ENCODE data around the gene C2orf80.
"Not testable (repeated sequence)": the region's sequence is repeated elsewhere in the genome, so short reads cannot be mapped to it uniquely, and the experiment has no call there.

The C2orf80 gene

DNA sequence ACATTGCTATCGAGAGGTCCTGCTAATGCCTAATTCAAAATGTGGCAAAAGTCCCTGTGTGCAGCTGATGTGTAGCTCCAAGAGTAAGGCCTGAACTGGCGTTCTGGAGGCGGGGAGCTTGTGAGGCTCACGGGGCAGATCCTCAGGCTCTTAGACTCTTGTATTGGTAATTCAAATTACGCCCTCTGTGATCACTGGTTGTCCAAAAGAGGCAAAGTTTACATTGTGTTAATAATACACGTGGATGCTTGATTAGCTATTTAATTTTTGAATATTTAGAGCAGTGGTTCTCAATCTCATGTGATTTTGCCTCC is 14.0 kb downstream of the C2orf80 start:
- DNase-seq: no peak

DNA sequence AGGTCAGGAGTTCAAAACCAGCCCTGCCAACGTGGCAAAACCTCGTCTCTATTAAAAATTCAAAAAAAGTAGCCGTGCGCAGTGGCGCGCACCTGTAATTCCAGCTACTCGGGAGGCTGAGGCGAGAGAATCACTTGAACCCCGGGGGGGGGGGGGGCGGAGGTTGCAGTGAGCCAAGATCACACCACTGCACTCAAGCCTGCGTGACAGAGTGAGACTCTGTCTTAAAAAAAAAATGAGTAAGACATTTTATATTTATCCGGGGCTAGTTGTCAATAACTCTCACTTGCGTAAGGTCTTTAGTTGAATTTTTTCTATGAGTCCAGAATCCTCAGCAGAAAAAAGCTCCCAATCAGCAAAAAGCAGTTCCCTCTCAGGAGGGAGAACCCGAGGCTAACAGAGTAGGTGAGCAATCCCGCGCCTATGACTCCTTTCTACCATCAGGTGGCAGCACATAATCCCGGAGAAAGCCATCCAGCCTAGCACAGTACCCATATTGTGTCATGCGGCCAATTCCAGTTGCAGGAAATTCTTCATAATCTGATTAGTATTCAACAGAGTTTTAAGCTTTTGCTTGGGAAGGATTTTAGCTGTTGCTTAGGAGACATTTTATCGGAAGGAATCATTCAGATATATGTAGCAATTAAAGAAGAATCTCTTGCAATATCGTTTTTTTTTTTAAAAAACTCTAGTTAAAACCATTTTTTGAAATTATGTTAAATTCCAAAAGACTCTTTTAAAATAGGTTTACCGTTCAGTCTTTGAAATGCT is 14.6 kb downstream of the C2orf80 start:
- peak; percentile 22 to 76 for DNase-seq

DNA sequence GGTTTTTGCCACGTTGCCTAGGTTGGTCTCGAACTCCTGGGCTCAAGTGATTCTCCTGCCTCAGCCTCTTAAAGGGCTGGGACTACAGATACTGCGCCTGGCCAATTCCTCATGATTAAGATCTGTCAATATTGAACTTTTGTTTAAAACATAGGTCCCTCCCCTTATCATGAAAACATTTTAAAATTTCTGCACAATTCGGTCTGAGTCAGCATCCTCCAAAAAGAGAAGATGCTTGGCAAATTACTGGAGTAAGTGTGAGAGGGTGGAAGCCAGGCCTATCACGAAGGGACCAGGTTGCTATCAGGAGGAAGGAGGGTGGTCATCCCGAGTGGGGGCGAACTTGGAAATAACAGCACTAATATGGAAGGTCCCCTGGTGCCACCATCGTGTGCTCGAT is 15.7 kb downstream of the C2orf80 start:
- DNase-seq: no peak

DNA sequence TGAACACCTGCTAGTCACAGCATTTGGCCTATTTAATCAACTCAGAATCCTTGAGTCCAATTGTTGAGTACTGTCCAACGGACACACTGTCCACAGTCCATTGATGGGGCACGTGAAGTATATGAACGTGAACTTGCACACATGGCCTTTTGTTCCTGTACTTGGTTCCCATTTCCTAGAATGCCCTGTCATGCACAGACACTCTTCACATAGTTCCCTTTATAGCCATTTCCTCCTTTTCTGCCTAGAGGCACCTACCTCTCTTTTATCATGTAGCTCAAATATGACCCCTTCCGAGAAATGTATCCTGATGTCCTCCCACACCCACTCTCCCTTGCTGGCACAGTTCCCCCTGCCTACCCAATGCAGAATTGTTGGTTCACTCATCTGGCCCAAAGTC is 17.7 kb downstream of the C2orf80 start:
- DNase-seq: no peak

DNA sequence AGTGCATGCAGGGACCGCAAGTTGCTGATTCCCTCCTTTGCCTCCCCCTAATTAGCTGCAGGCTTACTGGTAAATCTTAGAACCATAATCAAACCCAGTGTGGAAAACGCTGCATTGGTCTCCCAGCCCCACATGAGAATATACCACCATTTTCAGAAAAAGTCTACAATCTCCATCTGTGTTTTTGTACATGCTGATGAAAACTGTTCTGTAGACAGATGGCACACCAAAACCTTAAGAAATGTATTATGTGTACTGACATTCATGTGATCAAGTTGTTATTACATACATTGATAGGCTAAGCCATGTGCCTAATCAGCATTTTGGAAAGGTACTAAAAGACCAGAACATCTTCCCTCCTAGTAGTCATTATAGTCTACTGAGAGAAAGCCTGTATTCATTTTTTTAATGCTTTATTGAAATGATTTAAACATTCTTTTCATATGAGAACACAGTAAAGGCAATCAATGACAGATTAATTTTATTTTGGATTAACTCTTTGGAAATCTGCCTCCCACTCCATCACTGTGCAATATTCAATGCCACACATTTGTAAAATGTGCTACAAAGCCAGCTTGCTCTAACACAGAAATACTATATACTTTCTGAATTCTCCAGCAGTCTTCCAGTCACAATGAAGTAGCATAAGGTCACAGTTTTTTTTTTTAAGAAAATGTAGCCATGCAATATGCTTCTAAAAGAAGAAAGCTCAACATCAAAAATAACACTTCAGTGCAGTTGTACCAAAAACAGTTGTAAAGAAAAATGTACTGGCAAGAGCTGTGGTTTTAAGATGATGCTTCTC is 24.7 kb downstream of the C2orf80 start:
- DNase-seq: no peak

DNA sequence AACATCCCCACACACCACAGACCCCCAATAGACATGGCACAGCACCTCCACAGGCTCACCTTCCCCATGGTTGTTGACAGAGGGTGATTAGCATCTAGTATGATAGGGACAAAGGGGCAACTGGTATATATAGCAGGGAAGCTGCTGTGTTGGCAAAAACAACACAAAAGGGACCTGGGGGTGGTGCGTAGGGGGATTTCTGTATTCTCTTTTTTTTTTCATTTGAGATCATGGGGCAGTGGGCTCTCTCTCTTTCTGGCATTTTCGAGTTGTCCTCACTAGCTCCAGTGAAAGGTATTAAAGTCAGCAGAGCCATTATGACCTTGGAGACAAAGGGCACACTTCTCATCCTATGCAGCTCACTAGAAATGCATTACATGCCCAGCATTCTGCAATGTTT is 26.3 kb downstream of the C2orf80 start, which contains the start of gene CRYGA:
Gene CRYGA (minus strand): TSS at position 101 of the 400 bp plus-strand sequence. CDS start 33 bp downstream, at position 68.
- DNase-seq: no peak

DNA sequence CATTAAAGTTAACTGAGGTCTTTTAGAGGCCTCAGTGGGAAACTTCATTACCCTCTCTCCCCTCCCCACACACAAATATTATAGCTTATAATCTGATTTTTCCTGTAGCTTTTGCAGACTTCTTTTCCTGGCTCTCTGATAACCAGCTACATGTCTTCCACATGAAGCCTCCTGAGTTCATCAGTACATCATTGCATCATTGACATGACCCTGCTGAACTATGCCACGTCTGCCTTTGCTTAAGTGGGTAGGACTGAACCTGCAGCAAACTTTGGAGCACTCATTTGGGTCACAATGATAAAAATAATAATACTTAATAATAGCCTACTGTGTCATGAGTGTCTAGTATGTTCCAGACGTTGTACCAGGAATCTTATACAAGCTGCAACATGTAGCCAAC is 33.4 kb downstream of the C2orf80 start:
- no peak for DNase-seq

DNA sequence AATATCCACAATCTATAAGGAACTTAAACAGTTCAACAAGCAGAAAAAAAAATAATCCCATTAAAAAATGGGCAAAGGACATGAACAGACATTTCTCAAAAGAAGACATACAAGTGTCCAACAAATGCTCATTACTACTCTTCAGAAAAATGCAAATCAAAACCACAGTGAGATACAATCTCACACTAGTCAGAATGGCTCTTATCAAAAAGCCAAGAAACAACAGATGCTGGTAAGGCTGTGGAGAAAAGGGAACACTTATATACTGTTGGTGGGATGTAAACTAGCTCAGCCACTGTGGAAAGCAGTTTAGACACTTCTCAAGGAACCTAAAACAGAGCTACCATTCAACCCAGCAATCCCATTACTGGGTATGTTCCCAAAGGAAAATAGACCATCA is 36.7 kb downstream of the C2orf80 start:
- DNase-seq: no peak

DNA sequence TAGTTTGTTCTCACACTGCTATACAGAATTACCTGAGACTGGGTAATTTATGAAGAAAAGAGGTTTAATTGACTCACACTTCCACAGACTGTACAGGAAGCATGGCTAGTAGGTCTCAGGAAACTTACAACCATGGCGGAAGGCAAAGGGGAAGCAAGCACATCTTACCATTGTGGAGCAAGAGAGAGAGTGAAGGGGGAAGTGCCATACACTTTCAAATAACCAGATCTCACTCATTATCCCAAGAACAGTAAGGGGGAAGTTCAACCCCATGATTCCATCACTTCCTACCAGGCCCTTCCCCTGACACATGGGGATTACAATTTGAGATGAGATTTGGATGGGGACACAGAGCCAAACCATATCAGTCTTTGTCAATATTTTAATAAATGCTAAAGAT is 38.9 kb downstream of the C2orf80 start:
- DNase-seq: no peak

DNA sequence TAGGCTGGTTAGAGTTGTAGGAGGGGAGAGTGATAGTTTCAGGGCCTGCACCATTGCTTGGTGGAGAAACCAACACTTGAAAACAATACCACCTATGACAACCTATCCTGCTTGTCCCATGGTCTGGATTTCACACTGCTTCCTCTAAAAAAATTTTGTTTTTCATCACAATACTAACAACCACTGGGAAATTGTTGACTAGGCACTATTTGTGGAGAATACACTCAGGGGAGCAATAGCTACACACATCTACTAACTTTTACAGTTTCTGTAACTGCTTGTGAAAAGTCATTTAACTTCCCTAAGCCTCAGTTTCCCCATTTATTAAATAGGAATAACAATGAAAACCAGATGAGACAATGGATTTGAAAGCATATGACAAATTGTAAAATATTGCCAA is 39.7 kb downstream of the C2orf80 start:
- no peak for DNase-seq

DNA sequence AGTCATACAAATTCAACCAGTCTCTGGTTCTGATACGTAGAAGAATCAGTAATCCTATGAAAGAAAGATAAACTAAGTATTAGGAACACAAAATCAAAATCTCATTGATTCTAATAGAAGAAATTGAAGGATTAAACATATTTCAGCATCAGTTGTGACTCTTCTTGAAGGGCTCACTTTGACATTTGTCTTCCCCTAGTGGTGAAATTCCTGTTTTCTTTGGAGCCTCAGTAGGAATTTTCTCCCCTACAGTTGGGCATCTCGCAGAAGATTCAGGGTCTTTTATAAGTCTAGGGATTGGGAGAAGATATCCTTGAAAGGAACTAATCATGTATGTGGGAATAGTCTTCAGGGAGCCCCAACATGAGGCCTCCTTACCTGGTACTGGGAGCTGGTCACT is 41.0 kb downstream of the C2orf80 start:
- DNase-seq: no peak

DNA sequence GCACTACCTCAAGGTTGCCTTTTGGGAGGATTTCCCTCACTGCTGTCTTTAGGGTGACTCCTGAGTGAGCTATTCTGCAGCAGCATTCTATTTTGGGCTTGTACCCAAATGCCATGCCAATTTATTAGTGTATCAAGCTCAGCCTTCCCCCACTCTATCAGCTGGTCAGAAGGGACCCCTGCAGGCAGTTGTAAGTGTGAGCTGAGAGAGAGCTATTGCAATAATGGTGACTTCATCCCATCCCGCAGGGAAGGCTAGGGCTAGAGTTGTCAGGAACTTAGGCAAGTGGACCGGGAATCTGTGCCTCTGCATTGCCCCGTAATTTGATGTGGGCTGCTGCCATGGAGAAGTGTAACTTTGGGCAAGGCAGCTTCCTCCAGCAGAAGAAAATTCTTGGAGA is 42.1 kb downstream of the C2orf80 start:
- no peak for DNase-seq

DNA sequence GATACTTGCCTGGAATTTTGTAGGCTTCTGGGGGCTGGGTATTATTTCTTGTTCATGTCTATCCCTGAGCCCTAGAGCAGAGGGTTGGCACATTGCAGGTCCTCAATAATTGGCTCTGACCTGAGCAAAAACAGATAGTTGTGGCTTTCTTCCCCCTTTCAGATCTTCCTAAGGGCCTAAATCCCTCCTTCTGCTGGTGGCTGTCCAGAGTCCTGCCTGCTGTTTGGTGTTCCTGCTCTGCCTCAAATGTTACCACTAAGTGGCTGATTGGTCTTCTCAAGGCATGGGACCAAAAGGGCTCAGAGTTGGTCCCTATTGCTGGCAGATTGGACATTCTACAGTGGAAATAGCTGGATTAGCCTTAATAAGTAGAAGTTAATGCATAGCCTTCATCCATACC is 42.8 kb downstream of the C2orf80 start:
- DNase-seq: no peak

DNA sequence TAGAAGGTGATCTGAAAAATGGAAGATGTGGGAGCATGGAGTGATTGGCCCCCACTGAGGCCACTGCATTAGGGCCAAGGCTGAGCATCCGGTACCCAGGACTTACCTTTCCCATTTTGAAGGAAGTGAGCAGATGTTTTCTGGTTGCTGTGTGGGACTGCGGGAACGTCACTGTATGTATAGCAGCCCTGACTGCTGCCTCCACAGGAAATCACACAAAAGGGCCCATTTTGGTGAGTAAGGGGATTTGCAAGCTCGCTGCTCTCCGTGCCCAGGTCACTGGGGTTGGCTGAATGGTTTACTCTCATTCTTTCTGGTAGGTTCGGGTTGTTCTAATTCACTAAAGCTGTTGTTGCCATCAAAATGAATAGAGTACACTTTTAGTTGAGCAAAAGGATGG is 43.8 kb downstream of the C2orf80 start, which contains the start of gene CRYGB:
Gene CRYGB (minus strand): TSS at position 153 of the 400 bp plus-strand sequence. CDS start 38 bp downstream, at position 115.
- no peak for DNase-seq

DNA sequence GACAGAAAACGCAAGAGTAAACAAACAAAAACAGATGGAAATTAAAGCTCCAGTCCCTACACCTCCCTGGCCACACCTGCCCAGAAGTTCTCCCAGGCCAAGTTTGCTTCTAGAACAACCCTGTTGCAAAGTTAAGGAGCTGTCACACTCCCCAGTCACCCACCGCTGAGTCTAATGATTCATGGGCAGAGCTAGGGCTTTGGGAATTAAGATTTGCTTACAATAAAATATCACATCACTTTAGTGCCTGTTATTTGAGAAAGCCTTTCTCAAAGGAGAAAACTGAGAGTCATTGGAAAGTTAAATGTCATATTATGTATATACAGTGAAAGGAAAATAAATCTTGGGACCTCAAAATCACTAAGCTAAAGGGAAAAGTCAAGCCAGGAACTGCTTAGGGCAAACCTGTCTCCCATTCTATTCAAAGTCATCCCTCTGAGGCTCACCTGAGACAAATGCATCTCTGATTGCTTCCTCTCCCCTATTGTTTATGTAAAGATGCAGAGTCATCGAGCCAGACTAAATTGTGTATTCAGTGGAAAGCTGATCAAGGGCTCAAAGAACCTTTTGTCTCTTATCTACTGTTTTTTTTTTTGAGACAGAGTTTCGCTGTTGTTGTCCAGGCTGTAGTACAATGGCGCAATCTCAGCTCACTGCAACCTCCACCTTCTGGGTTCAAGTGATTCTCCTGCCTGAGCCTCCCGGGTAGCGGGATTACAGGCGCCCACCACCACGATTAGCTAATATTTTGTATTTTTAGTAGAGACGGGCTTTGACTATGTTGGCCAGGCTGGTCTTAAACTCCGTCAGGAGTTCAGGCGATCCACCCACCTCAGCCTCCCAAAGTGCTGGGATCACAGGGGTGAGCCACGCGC is 46.7 kb downstream of the C2orf80 start:
- DNase-seq: no peak

DNA sequence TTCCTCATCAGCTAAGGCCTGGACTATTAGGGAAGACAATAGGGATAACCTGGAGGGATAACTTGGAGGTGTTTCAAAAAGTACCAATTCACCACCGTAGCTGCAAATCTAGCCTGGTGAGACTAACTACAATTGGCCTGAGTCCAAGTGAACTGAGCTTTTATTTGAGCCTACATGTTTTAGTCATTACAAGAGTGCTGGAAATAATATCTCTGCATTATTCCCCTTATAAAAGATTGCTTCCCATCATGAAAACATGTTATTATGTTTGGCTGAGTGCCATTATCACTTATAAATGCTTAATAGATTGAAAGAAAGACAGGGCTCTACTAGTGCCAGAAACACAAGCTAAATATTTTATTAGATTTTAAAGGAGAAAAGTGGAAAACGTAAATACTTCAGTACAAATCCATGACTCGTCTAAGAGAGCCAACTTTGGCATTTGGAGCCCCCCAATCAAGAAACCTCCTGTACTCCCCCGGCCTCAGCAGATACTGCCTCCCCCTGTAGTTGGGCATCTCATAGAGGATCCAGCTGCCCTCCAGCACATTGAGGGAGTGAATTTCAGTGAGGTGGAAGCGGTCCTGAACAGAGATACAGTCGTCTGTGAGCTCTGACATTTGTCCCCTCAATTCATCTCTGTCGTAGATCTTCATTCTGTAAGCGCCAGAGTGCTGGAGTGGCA is 47.4 kb downstream of the C2orf80 start:
- DNase-seq: no peak

DNA sequence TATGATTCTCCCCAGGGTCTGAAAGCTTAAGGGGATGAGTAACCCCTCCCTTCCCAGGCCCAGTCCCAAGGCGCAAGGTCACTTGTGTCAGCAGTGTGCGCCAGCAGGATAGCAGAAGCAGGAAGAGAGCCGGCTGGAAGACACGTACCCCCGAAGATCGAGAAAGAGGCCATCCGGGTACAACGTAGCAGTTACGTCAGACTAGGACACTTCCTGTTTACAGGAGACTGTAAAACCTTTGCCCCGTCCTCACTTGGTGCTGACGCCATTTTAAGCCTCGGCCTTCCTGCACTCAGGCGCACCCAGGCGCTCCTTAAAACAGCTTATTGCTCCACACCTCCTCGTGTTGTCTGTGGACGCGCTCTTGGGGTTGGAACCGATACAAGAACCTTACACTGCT is 50.4 kb downstream of the C2orf80 start:
- DNase-seq: no peak

DNA sequence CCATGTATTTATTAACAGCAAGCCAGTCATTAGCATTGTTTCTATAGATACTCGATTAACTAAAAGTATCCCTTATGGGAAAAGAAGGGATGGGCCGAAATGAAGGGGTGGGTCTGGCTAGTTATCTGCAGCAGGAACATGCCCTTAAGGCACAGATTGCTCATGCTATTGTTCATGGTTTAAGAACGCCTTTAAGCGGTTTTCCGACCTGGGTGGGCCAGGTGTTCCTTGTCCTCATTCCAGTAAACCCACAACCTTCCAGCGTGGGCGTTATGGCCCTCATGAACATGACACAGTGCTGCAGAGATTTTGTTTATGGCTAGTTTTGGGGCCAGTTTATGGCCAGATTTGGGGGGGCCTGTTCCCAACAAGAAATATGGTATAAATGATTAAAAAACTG is 51.5 kb downstream of the C2orf80 start:
- not testable (repeated sequence) for DNase-seq

DNA sequence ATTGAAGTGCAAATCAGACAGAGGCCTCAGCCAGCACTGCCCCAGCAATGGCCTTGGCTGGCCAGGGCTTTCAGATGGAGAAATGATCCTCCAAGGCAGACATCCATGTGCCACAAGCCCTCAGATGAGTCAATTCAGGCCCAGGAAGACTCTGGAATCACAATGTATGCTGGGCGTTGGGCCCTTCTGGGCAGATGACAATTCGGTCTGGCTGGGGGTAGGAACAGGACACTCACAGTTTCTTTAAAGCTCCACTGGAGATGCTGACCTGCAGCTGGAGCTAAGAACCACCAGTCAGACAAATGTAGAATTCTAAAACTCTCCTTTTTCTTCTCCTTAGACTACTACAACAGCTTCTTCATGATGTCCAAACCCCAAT is 53.1 kb downstream of the C2orf80 start:
- DNase-seq: no peak

DNA sequence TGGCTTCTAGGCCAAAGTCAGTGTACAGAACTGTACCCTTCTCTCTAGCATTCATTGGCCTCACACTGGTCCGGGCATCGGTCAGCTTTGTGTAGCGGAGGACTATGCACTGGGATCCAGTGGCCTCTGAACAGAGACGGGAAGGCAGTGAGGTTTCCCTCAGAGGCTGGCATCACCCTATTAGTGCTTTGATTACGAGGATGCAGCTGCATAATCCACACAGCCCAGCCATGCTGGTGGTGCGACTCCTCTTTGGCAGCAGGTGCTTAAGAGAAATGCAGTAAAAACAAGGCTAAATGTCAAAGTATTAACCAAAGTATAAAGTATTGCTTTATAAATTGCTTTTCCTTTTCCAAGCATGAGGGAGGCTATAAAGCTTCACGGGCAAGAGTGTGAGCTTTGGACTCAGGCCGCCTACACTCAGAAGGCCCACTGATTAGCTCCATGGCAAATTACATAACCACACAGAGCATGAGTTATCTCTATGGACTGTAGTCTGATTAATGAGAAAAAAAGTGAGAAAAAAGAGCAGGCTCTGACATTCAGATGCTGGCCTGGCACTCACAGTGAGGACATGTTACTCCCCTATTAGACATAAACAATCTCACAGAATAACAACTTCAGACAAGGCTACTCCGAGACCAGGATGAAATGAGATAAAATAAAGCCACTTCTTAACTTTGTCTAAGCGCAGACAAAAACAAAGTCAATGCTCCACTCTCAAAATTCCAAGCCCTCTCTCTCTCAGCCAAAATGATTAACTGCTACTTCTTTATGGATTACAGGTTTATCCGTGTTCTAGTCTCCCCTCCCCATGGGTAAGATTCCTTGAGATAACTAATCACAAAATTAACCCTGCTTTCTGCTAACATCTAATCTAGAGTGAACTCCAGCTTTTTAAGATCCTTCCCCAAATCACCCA is 53.8 kb downstream of the C2orf80 start:
- DNase-seq: no peak

DNA sequence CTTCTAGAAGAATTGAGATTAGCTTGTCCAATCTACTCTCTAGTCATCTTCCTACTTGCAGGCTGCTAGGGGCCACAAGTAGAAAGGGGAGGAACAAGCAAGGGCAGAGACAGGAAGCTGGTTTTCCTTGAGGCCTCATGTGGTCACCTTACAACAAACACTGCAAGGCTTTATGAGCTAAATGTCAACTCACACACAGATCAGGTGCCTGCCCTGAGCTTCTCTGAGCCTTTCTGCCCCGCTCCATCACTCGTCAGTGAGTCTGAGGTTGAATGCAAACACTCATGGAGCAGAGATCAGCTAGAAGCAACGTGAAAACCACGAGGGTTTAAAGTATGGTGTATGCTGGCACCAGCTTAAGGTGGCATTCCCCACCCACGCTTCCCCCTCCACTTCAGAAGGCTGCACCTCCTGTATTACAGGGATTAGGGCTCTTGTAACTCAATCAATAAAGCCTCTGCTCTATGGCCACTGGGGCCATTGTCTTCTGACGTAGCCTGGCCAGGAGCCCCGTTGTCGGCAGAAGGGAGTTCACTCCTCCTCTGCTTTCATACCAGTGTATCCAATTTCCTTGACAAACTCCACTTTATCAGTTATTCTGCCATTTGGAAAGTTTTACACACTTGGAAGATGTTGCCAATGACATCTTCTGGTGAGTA is 54.8 kb downstream of the C2orf80 start:
- DNase-seq: no peak
